Peyer's patch (tissue), 4 donors: ENCODE data around the gene PEX26.

Experiments used
- CTCF ChIP-seq, 6 experiments: fragments of 450-650 bp in 4 of 6; fragments of 200-600 bp in 2 of 6; sonication (generic) in 1 of 6; IDR thresholded peaks; one replicate each; pipeline ENCODE4 v1.5.1; 2017 to 2019; ENCODE audit warnings: antibody characterized with exemption in 6 of 6, mild to moderate bottlenecking in 3 of 6, moderate library complexity in 1 of 6
- POLR2A ChIP-seq, 2 donors: fragments of 450-650 bp; IDR thresholded peaks; one replicate each; pipeline ENCODE4 v1.5.1; 2017; ENCODE audit warnings: antibody characterized with exemption in 2 of 2, mild to moderate bottlenecking in 2 of 2, moderate library complexity in 2 of 2

- no peak for TF ChIP-seq CTCF (IDR thresholded peaks at IDR 0.05)
- no peak for TF ChIP-seq POLR2A (IDR thresholded peaks at IDR 0.05)
These were observed 52.2 kb downstream of the PEX26 start for GRCh38 chr22:18130018-18130417.
